Measurements from ENCODE around the gene TRIM54. TPM values are rescaled to one million over a fixed set of nuclear protein-coding genes. Genes with fewer than 3 reads are reported as not detected.

Gene TRIM54
- total and polyA plus RNA-seq, 9 of the 15 experiments (the other 6 are each of a cell fraction or from before 2014, with no cell fraction given), result not detected

GRCh38 chr2:27356382-27357181, 74.4 kb downstream of the TRIM54 start, which contains the start of gene GTF3C2 (continued):
- TF ChIP-seq ZNF263 (CRISPR knock-in tag; IDR thresholded peaks at IDR 0.05; ENCODE audit: borderline replicate concordance) (peak; percentile 35; the same call in 1 of the 2 replicates), MLLT1 (IDR thresholded peaks at IDR 0.05) (peak in 1 of 2 experiments; percentile 72; a peak in 2 of 4 replicates), FOXP1 (CRISPR knock-in tag; IDR thresholded peaks at IDR 0.05) (peak; percentile 27; the same call in 1 of the 2 replicates), SNIP1 (IDR thresholded peaks at IDR 0.05; ENCODE audit: low read depth) (no peak), CTBP1 (IDR thresholded peaks at IDR 0.05; ENCODE audit: borderline replicate concordance) (no peak; the same call in 1 of the 2 replicates), ARNT (IDR thresholded peaks at IDR 0.05) (peak in 1 of 2 experiments; percentile 53; a peak in 2 of 4 replicates), TCF15 (CRISPR knock-in tag; IDR thresholded peaks at IDR 0.05) (no peak), ZNF12 (CRISPR knock-in tag; IDR thresholded peaks at IDR 0.05) (no peak), PRPF4 (IDR thresholded peaks at IDR 0.05; ENCODE audit: insufficient read depth, low read depth, low read length, poor library complexity, severe bottlenecking) (no peak), ZMIZ1 (IDR thresholded peaks at IDR 0.05; ENCODE audit: low read depth in 2 of 2, low read length in 2 of 2) (0 out of 4 replicates have a peak, but pooled peaks of 1 of the 2 experiments have one; percentile 7), FOXM1 (IDR thresholded peaks at IDR 0.05; ENCODE audit: low read depth) (no peak; the same call in 1 of the 2 replicates), FOXM1 (CRISPR knock-in tag; IDR thresholded peaks at IDR 0.05; ENCODE audit: low read depth) (no peak), THAP7 (CRISPR knock-in tag; IDR thresholded peaks at IDR 0.05) (0 out of 2 replicates have a peak, but pooled peaks have one; percentile 10), ZFP30 (CRISPR knock-in tag; IDR thresholded peaks at IDR 0.05; ENCODE audit: borderline replicate concordance) (no peak), TBL1XR1 (IDR thresholded peaks at IDR 0.05; ENCODE audit: low read length in 2 of 2) (peak in 1 of 2 experiments; percentile 62; a peak in 1 of 4 replicates), ARID2 (IDR thresholded peaks at IDR 0.05) (no peak), SNAPC5 (CRISPR knock-in tag; IDR thresholded peaks at IDR 0.05) (no peak), ZNF655 (CRISPR knock-in tag; IDR thresholded peaks at IDR 0.05) (no peak), DMBX1 (CRISPR knock-in tag; IDR thresholded peaks at IDR 0.05; ENCODE audit: borderline replicate concordance) (no peak), ETV5 (CRISPR knock-in tag; IDR thresholded peaks at IDR 0.05; ENCODE audit: low read depth) (peak; percentile 92)
